Sigmoid colon (tissue), 7 donors: ENCODE results near the gene P4HTM. TPM values are rescaled to one million over a fixed set of nuclear protein-coding genes. Genes with fewer than 3 reads are reported as not detected.

ENCODE experiments used
- DNase-seq: peaks from one replicate; pipeline ENCODE4 v3.0.0-alpha.2; 2019
- H3K27ac ChIP-seq, 4 donors: fragments of 200-600 bp; sonication (generic); one replicate each; pipeline ENCODE4 v1.5.1; 2016 to 2019; ENCODE audit warnings: mild to moderate bottlenecking in 1 of 4
- H3K27me3 ChIP-seq, 3 donors: fragments of 200-600 bp; sonication (generic); one replicate each; pipeline ENCODE4 v1.5.1; 2019; ENCODE audit warnings: mild to moderate bottlenecking in 1 of 3
- H3K36me3 ChIP-seq, 4 donors: fragments of 200-600 bp; sonication (generic); one replicate each; pipeline ENCODE4 v1.5.1; 2016 to 2019
- H3K4me1 ChIP-seq, 4 donors: fragments of 200-600 bp; sonication (generic); one replicate each; pipeline ENCODE4 v1.5.1; 2017 to 2019
- H3K4me3 ChIP-seq, 4 donors: fragments of 200-600 bp; sonication (generic); one replicate each; pipeline ENCODE4 v1.5.1; 2017 to 2019; ENCODE audit warnings: mild to moderate bottlenecking in 2 of 4, moderate library complexity in 1 of 4
- H3K9me3 ChIP-seq, 4 donors: fragments of 200-600 bp in 3 of 4; sonication (generic) in 3 of 4; one replicate each; pipeline versions ENCODE4 v1.5.1 to v1.6.1; 2013 to 2019
- EP300 ChIP-seq, 4 donors: sonication (generic); formaldehyde crosslinking; IDR thresholded peaks; one replicate each; pipeline ENCODE4 v1.6.1; 2017; ENCODE audit warnings: antibody characterized with exemption in 4 of 4
- POLR2A ChIP-seq, 2 donors: fragments of 450-650 bp; IDR thresholded peaks; one replicate each; pipeline ENCODE4 v1.6.1; 2016; ENCODE audit warnings: antibody characterized with exemption in 2 of 2, mild to moderate bottlenecking in 2 of 2, moderate library complexity in 2 of 2
- POLR2AphosphoS5 ChIP-seq, 4 donors: sonication (generic); formaldehyde crosslinking; IDR thresholded peaks; one replicate each; pipeline ENCODE4 v1.6.1; 2017; ENCODE audit warnings: antibody characterized with exemption in 4 of 4
- WGBS, 2 donors: extraction: QIAGEN DNeasy Blood & Tissue Kit; methylation state at CpG; one replicate each; pipeline ENCODE4 v1.1.7; 2013; 5-methylcytosine and 5-hydroxymethylcytosine counted together
- intact Hi-C: fragments of 100-400 bp; cut with DNase I; formaldehyde crosslinking; loops from one replicate; pipeline ENCODE4 v1.15.1; 2023
- polyA plus RNA-seq, 3 donors: library from polyadenylated mRNA; stranded (reverse); fragments of 200-250 nt; gene quantifications; one replicate each; pipeline ENCODE4 v1.2.3, GENCODE V29; 2013
- total RNA-seq, 4 donors: library from RNA; depleted of rRNA; stranded (reverse); fragments of >200 nt; gene quantifications; one replicate each; pipeline ENCODE4 v1.1.0, GENCODE V29; 2016
- TF ChIP-seq, protein P1 (sequence below), 4 experiments: fragments of 450-650 bp in 3 of 4; fragments of 200-600 bp in 1 of 4; IDR thresholded peaks; one replicate each; pipeline ENCODE4 v1.5.1; 2016 to 2019; ENCODE audit warnings: antibody characterized with exemption in 4 of 4, mild to moderate bottlenecking in 3 of 4, moderate library complexity in 2 of 4
- donor health status: healthy with polysubstance abuse.
- donor health status: Bipolar disorder and iron deficiency.
- donor health status: healthy.

P4HTM gene
- total and polyA plus RNA-seq, 7 donors, result 5.4 to 41.3 (median 30.9) TPM

DNA sequence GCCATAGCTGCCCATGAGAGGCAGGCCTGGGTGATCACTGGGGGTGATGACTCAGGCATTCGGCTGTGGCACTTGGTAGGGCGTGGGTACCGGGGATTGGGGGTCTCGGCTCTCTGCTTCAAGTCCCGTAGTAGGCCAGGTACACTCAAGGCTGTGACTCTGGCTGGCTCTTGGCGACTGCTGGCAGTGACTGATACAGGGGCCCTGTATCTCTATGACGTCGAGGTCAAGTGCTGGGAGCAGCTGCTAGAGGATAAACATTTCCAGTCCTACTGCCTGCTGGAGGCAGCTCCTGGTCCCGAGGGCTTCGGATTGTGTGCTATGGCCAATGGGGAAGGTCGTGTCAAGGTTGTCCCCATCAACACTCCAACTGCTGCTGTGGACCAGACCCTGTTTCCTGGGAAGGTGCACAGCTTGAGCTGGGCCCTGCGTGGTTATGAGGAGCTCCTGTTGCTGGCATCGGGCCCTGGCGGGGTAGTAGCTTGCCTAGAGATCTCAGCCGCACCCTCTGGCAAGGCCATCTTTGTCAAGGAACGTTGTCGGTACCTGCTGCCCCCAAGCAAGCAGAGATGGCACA lies 22.5 kb downstream of the P4HTM start:
- DNase-seq, result peak; percentile 73
- no peak overlapping the region for H3K4me3 ChIP-seq
- WGBS, 2 donors, result 77 to 84% methylated on average over 17 of the region's 17 CpGs
- intact Hi-C loops, result no loop called here
- peak overlapping the region in 2 of 4 donors; percentile 6 to 18 for H3K27ac ChIP-seq
- no peaks in the 10 kb centered on the region for H3K27me3 ChIP-seq
- peaks cover 0 to 41% (median 32%) of the 10 kb centered on the region in 4 donors for H3K4me1 ChIP-seq
- no peaks in the 10 kb centered on the region for H3K9me3 ChIP-seq
- TF ChIP-seq, protein P1, sequence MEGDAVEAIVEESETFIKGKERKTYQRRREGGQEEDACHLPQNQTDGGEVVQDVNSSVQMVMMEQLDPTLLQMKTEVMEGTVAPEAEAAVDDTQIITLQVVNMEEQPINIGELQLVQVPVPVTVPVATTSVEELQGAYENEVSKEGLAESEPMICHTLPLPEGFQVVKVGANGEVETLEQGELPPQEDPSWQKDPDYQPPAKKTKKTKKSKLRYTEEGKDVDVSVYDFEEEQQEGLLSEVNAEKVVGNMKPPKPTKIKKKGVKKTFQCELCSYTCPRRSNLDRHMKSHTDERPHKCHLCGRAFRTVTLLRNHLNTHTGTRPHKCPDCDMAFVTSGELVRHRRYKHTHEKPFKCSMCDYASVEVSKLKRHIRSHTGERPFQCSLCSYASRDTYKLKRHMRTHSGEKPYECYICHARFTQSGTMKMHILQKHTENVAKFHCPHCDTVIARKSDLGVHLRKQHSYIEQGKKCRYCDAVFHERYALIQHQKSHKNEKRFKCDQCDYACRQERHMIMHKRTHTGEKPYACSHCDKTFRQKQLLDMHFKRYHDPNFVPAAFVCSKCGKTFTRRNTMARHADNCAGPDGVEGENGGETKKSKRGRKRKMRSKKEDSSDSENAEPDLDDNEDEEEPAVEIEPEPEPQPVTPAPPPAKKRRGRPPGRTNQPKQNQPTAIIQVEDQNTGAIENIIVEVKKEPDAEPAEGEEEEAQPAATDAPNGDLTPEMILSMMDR (IDR thresholded peaks at IDR 0.05), result no peak
- no peak for TF ChIP-seq POLR2A (IDR thresholded peaks at IDR 0.05)
- TF ChIP-seq POLR2AphosphoS5 (IDR thresholded peaks at IDR 0.05), result no peak
- TF ChIP-seq EP300 (IDR thresholded peaks at IDR 0.05), result no peak
- peaks cover 0 to 56% (median 34%) of the 10 kb centered on the region in 4 donors for H3K36me3 ChIP-seq

DNA sequence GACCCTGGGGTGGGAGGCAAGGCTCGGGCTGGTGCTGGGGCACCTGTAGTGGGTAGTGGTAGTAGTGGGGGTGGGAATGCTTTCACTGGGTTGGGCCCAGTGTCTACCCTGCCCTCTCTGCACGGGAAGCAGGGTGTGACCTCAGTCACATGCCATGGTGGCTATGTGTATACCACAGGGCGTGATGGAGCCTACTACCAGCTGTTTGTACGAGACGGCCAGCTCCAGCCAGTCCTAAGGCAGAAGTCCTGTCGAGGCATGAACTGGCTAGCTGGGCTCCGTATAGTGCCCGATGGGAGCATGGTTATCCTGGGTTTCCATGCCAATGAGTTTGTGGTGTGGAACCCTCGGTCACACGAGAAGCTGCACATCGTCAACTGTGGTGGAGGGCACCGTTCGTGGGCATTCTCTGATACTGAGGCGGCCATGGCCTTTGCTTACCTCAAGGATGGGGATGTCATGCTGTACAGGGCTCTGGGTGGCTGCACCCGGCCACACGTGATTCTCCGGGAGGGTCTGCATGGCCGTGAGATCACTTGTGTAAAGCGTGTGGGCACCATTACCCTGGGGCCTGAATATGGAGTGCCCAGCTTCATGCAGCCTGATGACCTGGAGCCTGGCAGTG lies 23.2 kb downstream of the P4HTM start:
- intact Hi-C loops, result no loop called here
- Histone ChIP-seq H3K27me3 (no peaks in the 10 kb centered on the region), H3K27ac (peak overlapping the region in 1 of 4 donors; percentile 18), H3K4me3 (no peak overlapping the region), H3K9me3 (no peaks in the 10 kb centered on the region), H3K36me3 (peaks cover 0 to 56% (median 34%) of the 10 kb centered on the region in 4 donors), H3K4me1 (peaks cover 0 to 42% (median 32%) of the 10 kb centered on the region in 4 donors)
- 81 to 86% methylated on average over 19 of the region's 19 CpGs for WGBS, 2 donors
- TF ChIP-seq, protein P1 (IDR thresholded peaks at IDR 0.05), result no peak
- TF ChIP-seq POLR2AphosphoS5 (IDR thresholded peaks at IDR 0.05), result no peak
- TF ChIP-seq EP300 (IDR thresholded peaks at IDR 0.05), result no peak
- TF ChIP-seq POLR2A (IDR thresholded peaks at IDR 0.05), result no peak
- DNase-seq, result no peak

DNA sequence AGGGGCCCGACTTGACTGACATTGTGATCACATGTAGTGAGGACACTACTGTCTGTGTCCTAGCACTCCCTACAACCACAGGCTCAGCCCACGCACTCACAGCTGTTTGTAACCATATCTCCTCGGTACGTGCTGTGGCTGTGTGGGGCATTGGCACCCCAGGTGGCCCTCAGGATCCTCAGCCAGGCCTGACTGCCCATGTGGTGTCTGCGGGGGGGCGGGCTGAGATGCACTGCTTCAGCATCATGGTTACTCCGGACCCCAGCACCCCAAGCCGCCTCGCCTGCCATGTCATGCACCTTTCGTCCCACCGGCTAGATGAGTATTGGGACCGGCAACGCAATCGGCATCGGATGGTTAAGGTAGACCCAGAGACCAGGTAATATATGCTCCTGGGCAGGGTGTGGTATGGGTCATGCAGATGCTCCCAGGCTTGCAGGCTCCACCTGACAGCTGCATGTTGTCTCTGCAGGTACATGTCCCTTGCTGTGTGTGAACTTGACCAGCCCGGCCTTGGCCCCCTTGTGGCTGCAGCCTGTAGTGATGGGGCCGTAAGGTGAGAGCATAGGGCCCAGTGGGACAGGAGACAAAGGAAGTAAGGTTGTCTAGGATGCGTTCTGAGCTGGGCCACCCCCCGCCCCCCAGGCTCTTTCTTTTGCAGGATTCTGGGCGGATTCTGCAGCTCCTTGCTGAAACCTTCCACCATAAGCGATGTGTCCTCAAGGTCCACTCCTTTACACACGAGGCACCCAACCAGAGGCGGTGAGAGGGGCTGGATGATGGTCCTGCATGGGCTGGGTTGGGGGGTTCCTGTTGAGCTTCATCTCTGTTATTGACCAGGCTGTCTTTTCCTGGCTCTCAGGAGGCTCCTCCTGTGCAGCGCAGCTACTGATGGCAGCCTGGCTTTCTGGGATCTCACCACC lies 24.0 kb downstream of the P4HTM start:
- TF ChIP-seq POLR2A (IDR thresholded peaks at IDR 0.05), result no peak
- TF ChIP-seq, protein P1 (IDR thresholded peaks at IDR 0.05), result peak in 3 of 4 experiments; percentile 31 to 38 (median 33)
- no peak for TF ChIP-seq POLR2AphosphoS5 (IDR thresholded peaks at IDR 0.05)
- no peak overlapping the region for H3K27ac ChIP-seq
- H3K27me3 ChIP-seq, result no peaks in the 10 kb centered on the region
- H3K36me3 ChIP-seq, result peaks cover 0 to 53% (median 34%) of the 10 kb centered on the region in 4 donors
- intact Hi-C loops, result no loop called here
- no peak for DNase-seq
- peaks cover 0 to 40% (median 29%) of the 10 kb centered on the region in 4 donors for H3K4me1 ChIP-seq
- no peak overlapping the region for H3K4me3 ChIP-seq
- 83 to 86% methylated on average over 24 of the region's 24 CpGs for WGBS, 2 donors
- no peaks in the 10 kb centered on the region for H3K9me3 ChIP-seq

DNA sequence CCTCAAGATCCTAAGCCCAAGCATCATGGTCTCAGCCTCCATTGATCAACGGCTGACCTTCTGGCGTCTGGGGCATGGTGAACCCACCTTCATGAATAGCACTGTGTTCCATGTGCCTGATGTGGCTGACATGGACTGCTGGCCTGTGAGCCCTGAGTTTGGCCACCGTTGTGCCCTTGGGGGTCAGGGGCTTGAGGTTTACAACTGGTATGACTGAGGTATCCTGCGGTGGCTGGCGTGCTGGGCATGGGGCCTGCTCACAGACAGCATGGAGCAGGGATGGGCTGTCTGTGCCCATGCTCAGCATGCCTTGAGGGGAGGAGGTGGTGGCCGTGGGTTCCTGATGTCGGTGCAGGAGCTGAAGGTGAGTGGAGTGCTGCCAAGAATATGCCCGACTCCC lies 25.0 kb downstream of the P4HTM start:
- 86 to 87% methylated on average over 8 of the region's 8 CpGs for WGBS, 2 donors
- intact Hi-C loops, result no loop called here
- peaks cover 0 to 53% (median 34%) of the 10 kb centered on the region in 4 donors for H3K36me3 ChIP-seq

More for the DNA sequence above, 25.0 kb downstream of the P4HTM start:
- TF ChIP-seq, protein P1 (IDR thresholded peaks at IDR 0.05), result no peak
- TF ChIP-seq POLR2A (IDR thresholded peaks at IDR 0.05) (no peak), POLR2AphosphoS5 (IDR thresholded peaks at IDR 0.05) (no peak)
- H3K27me3 ChIP-seq, result no peaks in the 10 kb centered on the region
- no peak overlapping the region for H3K27ac ChIP-seq
- no peak overlapping the region for H3K4me3 ChIP-seq
- peak; percentile 67 for DNase-seq
- no peaks in the 10 kb centered on the region for H3K9me3 ChIP-seq
- H3K4me1 ChIP-seq, result peaks cover 0 to 46% (median 37%) of the 10 kb centered on the region in 4 donors
